Esophagus squamous epithelium (tissue), 4 donors: ENCODE data around the gene CEP162.

ENCODE experiments used
- POLR2A ChIP-seq, 4 donors: fragments of 450-650 bp; IDR thresholded peaks; one replicate each; pipeline ENCODE4 v1.6.1; 2017; ENCODE audit warnings: antibody characterized with exemption in 4 of 4, mild to moderate bottlenecking in 4 of 4, moderate library complexity in 3 of 4
- TF ChIP-seq, protein P1 (sequence below), 6 experiments: fragments of 450-650 bp in 4 of 6; fragments of 200-600 bp in 2 of 6; sonication (generic) in 2 of 6; IDR thresholded peaks; one replicate each; pipeline ENCODE4 v1.5.1; 2016 to 2019; ENCODE audit warnings: antibody characterized with exemption in 6 of 6, mild to moderate bottlenecking in 4 of 6, moderate library complexity in 4 of 6

DNA sequence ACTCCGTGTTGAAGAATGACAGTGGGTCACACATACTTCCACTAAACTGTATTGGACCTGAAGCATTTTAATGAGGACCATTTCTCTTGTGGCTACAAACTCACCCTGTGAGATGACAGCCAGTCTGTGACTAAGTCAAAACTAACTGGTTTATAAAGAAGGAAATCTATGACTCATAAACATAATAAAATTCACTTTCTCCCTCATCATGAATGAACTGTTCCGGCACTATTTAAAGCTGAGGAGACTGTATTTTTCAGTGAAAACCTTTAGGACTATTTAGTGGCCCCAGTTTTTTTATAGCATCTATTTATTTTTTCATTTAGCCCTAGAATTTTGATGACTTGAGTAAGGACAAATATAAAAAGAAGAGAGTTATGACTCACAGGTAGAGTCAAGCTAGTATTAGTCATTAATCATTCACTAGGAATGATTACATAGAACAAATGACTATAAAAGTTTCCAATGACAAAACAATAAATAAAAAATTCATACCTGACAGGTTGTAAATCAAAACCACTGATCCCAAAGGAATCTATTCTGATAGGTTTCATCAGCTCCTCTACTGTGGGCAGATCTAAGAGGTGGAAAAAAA lies 34.2 kb downstream of the CEP162 start:
- TF ChIP-seq, protein P1, sequence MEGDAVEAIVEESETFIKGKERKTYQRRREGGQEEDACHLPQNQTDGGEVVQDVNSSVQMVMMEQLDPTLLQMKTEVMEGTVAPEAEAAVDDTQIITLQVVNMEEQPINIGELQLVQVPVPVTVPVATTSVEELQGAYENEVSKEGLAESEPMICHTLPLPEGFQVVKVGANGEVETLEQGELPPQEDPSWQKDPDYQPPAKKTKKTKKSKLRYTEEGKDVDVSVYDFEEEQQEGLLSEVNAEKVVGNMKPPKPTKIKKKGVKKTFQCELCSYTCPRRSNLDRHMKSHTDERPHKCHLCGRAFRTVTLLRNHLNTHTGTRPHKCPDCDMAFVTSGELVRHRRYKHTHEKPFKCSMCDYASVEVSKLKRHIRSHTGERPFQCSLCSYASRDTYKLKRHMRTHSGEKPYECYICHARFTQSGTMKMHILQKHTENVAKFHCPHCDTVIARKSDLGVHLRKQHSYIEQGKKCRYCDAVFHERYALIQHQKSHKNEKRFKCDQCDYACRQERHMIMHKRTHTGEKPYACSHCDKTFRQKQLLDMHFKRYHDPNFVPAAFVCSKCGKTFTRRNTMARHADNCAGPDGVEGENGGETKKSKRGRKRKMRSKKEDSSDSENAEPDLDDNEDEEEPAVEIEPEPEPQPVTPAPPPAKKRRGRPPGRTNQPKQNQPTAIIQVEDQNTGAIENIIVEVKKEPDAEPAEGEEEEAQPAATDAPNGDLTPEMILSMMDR (IDR thresholded peaks at IDR 0.05) = no peak
- TF ChIP-seq POLR2A (IDR thresholded peaks at IDR 0.05) = no peak
